Activated naive CD4-positive, alpha-beta T cell treated with Interleukin-2 at 50 U/mL for 16 hours (primary cell): Measurements from ENCODE around the gene ROBO1.

Source experiments
- DNase-seq: peaks from one replicate; pipeline ENCODE4 v3.0.0-alpha.2; 2020

The ROBO1 gene

DNA sequence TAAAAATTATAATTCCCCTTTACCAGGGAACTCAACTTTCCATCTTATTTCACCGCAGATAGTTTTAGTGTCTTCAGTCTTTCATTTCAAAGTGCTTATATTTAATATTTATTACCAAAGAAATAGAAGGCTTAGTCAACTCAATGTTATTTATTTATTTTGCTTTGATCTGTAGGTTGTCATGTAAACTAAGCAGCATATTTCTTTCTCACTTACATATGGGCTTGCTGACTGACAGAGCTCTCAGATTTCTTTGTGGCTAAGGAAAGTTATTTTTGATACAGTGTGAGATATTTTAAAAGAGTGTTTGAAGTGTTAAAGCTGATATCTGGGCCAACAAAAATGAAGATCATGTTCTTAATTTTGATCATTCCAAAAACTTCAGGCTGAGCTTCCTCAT, 331.4 kb downstream of the ROBO1 start:
- DNase-seq = no peak

DNA sequence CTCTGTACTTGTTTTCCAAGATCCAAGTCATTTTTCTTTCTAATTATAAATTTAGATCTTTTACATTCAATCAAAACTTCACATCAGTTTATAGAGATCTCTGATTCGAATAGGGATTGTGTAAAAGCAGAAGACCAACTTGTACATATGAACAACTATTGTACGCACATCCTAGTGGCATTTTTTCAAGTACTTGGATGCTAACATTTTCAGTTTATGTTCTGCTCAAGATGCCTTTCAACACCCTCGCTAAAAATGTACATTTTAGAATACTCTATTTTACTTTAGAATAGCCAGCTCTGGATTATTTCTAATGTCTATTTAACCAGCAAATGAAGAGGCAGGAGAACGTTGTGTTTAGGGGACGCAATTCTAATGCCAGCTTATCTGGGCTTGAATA, 340.7 kb downstream of the ROBO1 start:
- no peak for DNase-seq

DNA sequence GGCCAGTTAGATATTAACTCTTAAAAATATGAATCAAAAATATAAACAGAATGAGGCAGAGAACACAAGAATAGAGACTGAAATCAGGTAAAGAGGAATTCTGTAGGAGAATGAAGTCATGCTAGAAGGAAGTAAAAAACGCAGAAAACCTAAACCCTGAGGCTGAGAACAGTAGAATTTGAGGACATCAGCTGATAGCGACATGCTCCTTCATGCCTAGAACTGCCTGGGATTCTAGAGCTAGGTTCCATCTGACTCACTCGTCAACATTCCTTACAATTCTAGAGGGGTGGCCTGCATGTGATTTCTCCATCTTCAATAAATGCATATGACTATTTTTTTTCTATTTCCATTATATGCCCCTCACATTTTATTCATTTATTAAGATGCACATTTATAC, 343.0 kb downstream of the ROBO1 start:
- DNase-seq = no peak

DNA sequence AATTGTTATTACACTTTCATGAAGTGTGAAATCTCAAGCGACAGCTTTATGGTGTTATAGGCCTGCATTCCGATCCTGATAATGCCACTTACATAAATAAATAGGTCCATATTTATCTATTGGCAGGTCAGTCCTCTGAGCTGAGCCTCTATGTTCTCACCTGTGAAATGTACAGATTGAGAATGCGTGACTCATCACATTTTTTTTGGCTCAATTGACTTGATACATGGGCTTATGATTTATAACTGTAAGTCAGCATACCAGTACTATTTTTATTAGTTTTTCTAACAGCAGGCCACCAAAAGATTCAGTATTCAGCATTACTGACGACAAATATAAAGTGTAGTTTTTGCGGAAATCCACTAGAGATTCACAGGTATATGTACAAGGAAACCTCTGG, 344.4 kb downstream of the ROBO1 start:
- no peak for DNase-seq

DNA sequence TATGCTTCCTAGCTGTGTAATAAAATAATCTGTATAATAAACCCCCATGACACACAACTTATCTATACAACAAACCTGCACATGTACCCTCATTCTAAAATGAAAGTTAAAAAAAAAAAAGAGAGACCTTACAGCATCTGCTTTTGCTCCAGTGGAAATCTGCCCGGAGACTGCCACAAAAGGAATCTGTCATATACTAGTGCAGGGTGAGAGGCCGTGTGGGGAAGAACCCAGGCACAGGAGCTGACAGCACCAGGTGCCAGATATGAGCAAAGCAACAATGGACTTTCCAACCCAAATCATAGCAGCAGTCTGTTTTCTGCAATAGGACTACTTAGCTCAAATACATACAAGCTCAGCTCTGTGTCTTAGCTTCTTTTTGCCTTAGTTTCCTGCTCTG, 346.5 kb downstream of the ROBO1 start:
- no peak for DNase-seq

DNA sequence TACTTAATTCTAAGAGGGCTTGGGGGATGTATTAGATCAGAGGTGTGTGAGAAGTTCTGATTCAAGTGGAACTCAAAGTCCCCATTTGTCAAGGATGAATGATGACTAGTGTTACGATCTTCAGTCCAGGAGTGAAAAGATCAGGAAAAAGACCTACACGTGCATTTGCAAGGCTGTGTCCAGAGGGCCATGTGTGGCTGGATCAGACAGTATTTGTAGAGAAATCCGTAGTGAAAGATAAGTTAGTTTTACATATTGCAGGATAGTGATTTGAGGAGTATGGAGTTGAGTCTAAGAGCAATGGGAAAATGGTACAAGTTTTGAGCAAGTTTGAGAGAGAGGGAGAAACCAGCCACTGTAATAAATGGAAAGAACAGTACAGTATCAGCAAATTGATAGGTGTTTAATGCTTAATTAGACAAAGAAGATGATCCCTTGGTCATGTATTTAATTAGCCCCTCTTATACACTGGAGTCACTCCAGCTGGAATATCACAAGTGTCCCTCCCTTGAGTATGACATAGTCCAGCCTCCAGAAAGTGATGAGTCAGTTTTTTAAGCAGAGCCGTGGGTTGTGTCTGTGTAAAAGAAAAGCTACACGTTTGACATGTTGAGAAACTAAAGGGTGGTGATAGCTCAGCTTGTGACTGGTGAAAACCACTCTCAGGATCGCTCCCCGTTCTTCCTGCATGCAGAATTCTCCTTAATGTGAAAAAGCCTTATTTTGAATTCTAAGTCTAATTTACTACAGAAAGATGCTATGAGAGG, 348.8 kb downstream of the ROBO1 start:
- DNase-seq = no peak

DNA sequence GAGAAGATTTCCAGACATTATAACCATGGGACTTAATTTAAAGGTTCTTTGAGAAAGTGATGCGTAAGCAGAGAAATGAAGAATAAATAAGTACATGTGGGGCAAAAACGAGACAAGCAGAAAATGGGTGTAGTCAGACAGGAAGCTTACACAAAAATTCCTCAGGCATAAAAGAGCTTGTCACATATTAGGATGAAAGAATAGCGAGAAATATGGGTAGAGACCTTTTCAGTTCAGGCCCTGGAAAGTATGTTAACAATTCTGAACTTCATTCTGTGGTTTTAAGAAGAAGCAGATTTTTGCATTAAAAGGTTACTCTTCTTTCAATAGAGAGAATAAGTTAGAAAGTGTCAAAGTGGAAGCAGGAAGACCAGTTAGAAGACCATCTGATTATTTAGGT, 352.4 kb downstream of the ROBO1 start:
- DNase-seq = no peak

DNA sequence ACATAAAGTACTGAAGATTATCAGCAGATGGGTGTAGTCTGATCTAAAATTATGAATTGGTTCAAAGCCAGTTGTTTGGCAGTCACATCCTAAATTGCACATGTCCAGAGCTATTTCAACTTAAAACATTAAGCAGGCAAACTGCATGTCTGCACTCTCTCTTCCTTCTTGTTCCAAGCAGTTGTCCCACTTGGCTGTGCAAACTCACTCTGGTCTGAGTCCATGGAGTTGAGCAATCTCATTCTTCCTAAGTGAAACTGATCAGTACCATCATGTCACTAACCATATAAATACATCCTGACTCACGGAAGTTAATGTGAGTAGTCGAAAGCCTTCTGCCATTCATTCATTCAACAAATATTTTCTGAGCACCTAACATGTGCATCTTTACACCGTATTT, 353.0 kb downstream of the ROBO1 start:
- DNase-seq = no peak

DNA sequence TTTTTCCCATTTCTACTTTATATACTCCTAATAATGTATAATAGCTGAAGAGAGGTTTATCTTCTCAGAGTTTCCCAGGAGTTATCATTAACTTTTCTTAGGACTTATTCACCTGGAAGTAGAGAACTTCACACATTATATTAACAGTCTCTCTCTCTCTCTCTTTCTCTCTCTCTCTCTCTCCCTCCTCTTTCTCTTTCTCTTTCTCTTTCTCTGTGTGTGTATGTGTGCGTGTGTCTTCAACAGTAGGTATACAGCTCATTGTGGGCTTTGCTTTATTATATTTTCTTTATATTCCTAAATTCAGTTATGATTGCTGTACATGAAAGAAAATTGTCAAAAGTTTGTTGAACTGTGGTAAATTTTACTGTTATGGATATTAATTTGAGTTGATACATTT, 353.8 kb downstream of the ROBO1 start:
- DNase-seq = no peak

DNA sequence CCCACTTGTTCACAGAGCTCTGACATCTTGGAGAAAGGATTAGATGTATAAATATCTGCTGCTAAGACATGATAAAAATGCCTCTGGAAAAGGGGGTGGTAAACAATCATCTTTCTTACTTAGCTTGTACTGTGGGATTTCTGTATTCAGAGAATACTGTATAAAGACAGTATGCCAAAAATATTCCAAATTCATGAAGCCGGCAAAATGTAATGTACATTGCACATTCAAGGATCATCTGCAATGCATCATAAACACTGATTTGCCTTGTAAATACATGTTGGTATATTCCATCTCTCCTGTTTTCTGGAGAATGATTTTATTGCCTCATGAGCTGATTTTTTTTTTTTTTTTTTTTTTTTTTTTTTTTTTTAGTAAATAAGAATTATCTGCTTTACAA, 355.3 kb downstream of the ROBO1 start:
- no peak for DNase-seq

DNA sequence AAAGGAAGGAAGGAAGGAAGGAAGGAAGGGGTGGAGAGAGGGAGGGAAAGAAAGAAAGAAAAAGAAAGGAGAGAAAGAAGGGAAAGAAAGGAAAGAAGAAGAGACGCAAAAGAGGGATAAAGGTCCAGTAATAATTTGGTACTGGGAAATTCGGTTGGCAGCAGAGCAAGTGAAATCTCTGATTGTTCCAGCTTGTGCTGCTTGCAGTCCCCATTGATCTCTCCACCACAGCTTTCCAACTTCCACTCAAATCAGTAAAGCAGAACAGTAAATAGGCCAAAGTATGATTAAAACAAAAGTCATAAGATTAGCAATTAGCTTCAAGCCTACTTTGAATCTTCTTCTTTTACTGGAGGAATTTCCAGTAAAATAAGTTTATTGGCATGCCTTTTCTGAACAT, 357.2 kb downstream of the ROBO1 start:
- DNase-seq = no peak

DNA sequence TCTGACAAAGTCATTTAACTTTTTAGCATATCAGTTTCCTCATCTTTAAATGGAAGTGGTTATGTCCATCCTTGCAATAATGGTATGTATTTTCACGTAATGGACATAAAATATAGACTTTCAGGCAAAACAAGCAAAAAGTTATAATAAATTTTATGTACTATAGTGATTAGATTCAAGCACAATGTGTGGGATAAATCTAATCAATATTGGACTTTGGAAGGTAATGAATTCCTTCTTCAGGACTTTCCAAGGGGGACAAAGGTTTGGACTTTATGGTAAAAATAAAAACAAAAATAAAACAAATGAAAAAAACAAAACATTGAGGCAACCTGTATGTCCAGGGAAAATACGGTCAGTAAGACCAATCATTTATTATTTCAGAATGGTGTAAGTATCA, 357.7 kb downstream of the ROBO1 start:
- DNase-seq = no peak

DNA sequence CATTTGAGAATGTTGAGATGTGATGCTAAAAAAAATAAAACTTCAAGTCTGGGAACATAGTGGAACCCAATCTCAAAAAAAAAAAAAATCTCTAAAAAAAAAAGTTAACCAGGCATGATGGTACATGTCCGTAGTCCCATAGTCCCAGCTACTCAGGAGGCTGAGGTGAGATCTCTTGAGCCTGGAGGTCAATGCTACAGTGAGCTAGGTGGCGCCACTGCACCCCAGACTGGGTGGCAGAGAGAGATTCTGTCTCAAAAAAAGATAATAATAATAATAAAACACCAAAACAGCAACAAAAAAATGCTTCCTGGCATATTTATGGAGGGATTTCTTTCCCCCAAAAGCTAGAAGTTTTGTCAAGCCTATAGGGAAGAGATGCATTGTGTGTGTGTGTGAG, 361.6 kb downstream of the ROBO1 start:
- no peak for DNase-seq

DNA sequence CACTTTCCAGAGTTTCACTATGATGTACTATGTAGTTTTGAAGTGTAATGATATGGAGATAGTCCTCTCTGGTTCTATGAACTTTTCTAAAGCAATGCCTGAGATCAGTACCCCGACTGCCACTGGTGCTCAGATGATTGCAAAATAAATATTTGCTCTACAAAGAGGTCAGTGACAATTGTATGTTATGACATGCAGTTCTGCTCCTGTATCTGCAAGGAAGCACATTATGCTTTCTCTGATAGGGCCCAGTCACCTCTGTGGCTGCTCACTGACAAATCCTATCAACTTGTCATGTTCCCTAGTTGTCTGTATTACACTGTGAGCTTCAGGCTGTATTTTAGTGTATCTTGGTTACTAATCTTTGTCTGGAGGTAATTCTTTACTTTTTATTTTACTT, 362.6 kb downstream of the ROBO1 start:
- no peak for DNase-seq

DNA sequence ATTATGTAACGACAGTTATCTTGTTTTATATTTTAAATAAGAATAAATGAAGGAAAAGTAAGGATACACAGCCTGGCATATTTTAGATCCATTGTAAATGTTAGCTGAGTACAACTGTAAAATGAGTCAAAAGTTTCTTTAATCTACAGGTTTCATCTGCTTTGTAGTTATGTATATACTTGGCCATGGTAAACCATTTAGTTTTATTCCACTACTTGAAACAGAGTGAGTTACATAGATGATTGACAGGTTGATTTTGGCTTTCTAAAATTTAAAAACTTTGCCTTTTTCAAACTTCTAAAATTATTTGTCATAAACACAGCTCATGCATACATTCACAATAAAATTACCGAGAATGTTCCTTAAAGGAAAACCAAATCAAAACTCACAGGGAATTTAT, 371.2 kb downstream of the ROBO1 start:
- DNase-seq = no peak

DNA sequence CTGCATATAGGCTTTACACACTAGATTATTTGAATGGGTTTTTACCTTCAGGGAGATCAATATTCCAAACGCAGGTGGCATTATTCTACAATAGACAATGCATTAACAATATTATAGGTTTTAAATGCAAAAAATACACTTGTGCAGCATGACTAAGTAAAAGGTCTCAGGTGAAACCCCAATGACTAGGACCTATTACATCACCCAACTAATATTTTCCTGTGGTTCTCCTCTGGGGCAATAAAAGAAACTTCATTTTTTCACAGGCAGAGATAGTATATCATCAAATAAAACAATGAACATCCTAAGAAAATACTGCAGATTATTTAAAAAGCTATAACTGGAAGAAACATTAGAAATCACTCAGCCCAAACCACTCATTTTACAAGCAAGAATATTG, 375.3 kb downstream of the ROBO1 start:
- DNase-seq = no peak

DNA sequence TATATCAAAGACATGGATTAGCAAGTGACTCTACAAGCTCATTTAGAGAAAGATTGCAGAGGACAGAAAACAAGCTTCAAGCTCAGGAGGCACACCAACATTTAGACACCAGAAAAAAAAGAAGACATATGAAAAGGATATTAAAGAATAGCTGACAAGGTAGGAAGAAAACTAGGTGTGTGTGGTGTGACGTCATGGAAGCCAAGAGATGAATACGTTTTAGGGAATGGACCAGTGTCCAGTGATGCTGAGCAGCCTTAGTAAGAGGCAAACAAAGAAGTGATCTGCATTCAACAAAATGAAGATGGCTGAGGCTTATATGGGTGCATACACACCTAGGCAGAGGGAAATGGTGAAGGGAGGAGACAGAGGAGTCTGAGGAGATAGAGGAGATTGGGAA, 377.4 kb downstream of the ROBO1 start:
- DNase-seq = no peak

DNA sequence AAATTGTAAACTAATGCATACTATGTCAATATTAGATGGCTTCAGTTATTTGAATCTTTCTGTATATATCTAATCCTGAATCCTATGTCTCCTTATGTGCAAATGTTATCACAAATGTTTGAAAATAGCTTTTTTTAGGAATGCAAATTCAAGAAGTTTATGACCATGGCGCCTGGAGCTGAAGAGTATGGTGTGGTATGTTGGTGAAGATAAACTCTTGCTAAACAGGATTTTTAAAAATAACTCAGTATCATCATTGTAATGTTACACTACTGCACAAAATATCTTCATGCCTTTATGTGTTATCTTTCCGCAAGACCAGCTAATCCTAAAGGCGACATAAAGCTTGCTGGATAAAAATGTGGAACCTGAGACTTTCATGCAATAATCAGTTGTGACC, 382.6 kb downstream of the ROBO1 start:
- DNase-seq = no peak

DNA sequence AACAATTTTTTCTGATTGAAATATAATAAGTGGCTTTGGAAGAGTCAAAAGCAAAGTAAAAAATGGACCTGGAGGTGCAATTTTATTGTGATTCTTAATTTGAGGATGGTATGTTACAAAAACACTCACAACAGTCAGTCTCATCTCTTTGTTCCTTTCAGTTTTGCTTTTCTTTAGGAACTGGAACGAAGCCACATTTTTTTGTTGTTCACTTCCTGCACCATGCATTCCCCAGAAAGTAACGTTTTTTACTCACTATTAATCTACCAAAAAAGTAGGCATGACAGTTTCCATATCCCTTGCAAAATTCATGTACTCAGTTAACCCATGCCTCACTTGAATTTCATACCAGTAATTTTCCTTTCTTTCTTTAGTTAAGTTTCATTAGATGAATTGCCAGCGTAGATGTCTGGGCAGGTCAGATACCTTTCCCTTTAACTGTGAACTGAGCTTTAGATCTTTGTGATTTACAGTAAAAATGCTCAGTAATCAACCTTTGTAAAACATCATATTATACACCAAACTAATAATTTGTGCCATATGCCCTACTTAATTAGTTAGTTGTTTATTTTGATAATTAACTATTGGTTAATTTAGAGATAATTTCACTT, 384.3 kb downstream of the ROBO1 start:
- DNase-seq = no peak

DNA sequence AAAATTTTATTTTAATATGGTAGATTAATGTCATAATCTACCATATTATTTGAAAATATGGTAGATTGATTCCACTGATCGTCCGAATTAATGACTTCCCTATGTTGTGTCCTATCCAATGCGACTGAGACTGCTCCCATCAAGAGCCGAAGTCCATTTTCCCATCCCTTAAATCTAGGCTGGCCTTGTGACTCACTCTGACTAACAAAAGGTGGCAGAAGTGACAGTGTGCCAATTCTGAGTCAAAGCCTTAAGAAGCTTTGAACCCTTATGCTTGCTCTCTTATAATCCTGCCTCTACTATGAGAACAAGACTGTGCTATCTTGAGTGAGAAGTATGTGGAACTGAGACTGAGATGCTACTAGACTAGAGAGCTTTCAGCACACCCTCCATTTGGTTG, 387.2 kb downstream of the ROBO1 start:
- DNase-seq = no peak

DNA sequence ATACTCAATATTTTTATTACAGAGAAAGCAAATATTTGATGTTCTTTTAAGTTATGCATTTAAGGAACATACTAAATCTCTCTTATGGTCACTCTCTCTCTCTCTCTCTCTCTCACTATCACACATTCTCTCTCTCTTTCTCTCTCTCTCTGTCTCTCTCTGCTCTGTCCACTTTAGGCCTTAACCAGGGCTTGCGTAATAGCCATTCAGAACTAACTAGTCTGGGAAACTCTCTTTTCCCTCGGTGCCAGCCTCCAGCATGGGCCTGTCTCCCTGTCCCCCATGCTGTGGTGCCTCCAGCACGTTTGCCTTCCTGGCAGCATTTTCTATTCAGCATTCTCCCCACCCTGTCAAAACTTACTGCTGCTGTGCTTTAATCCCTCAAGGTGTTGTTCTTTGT, 389.7 kb downstream of the ROBO1 start:
- DNase-seq = no peak

DNA sequence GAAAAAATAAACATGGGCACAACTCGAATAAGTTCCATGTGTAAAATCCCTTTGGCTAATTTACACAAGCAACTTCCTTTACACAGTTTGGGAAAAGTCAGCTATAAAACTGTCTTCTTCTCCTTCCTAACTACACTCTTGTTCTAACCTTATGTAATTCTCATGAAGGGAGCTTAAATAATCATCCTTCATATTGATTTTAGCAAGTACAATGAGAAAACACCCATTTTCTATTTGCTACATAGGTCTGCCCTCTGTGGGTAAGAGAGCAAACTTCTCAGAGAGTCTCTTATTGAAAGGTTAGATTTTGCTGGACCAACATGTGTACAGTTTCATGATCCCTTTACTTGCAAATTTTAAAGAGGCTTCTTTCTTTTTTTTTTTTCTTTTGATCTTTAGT, 398.5 kb downstream of the ROBO1 start:
- no peak for DNase-seq

DNA sequence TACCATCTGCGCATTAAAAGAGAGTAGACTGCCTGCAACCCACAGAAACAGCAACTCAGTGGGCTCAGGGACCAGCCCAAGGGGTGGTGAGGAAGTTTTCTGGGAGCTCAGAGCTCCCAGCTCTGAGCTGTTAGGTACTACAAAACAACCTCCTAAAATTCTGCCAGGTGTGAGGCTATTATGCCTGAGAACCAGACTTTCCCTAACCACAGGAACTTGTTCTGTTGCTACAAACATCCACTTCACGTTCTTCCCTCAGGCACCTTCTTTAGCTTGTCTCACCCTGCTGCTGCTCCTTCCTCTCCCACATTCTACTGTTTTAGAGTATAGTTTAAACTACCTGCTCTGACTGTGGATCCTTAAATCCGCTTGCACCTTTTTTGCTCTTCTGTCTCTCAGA, 399.4 kb downstream of the ROBO1 start:
- no peak for DNase-seq

DNA sequence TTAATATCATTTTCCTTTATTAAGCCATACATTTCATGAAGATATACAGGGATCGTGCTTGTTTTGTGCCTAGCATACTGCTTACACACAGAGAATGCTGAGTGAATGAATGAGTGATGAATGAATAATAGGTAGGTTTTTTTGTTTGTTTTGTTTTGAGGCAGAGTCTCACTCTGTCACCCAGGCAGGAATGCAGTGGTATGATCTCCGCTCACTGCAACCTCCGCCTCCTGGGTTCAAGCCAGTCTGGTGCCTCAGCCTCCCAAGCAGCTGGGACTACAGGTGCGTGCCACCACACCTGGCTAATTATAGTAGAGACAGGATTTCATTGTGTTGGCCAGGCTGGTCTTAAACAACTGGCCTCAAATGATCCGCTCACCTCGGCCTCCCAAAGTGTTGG, 400.0 kb downstream of the ROBO1 start:
- no peak for DNase-seq

DNA sequence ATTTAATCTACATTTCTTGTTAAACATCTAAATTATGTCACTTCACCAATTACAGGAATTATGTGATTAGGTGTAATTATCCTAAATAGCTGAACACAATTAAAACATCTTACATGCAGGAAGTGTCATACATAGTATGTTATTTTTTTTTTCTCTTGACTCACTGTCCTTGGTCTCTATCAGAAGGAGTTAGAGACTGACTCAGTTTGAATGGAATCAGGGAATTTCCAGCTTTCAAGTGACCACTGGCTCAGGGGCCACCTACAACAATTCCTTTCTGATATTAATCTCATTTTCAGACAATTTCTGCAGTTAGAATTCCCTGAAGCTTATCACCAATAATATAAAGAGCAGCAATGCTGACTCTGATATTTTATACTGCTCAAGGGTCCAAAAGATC, 400.7 kb downstream of the ROBO1 start:
- DNase-seq = no peak
